ENCODE results near the gene SCTR.

Gene SCTR

DNA sequence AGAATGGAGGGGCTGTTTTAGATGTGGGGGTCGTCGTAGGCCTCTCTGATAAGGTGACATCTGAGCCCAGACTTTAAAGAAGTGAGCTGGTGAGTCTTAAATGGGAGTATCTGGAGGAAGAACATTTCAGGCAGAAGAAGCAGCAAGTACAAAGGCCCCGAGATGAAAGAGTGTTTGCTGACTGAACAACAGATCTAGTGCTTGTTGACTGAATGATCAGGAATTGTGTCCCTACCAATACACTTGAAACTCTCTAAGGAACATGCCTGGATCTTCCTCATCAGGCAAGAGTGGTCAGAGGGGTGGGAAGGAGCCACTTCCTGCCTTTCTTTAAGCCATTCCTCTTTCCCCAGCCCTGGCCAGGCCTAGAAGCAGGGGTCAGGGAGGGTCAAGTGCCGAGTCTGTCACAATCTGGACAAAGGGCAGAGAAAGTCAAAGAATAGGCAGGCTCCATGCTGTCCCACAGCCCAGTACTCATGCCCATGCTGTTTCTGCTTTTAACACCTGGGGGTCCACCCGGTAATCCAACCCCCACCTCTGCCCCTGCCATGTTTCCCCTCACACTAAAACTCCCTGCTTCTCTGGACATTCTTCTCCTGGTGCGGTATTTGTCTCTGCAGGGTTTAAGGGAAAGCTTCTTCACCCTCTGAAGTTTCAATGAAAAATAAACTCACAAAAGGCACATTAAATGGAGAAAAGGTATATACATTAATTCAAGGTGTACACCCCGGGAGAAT, 95.6 kb downstream of the SCTR start:
- Histone ChIP-seq H3K27ac (peak overlapping the region in 4 of 11 experiments; percentile 48 to 97 (median 94); a peak in 7 of 22 replicates), H3K9me3 (replicated peaks in 1 of 11) (no peaks in the 10 kb centered on the region), H3K27me3 (peaks cover 0 to 26% (median 14%) of the 10 kb centered on the region in 11 experiments; a peak in 16 of 22 replicates), H4K20me1 (peaks cover 3 to 22% (median 12%) of the 10 kb centered on the region in 11 experiments; a peak in 13 of 22 replicates), H3K4me1 (peaks cover 21 to 70% (median 36%) of the 10 kb centered on the region in 10 experiments), H3K4me2 (peak overlapping the region in 4 of 11 experiments; percentile 88 to 97 (median 92); a peak in 7 of 22 replicates), H3K9ac (peak overlapping the region in 3 of 11 experiments; percentile 69 to 88 (median 82); a peak in 5 of 22 replicates), H3K4me3 (no peak overlapping the region), H3K36me3 (no peaks in the 10 kb centered on the region)
- TF ChIP-seq Cebpa-rat (IDR thresholded peaks at IDR 0.05) = no peak

DNA sequence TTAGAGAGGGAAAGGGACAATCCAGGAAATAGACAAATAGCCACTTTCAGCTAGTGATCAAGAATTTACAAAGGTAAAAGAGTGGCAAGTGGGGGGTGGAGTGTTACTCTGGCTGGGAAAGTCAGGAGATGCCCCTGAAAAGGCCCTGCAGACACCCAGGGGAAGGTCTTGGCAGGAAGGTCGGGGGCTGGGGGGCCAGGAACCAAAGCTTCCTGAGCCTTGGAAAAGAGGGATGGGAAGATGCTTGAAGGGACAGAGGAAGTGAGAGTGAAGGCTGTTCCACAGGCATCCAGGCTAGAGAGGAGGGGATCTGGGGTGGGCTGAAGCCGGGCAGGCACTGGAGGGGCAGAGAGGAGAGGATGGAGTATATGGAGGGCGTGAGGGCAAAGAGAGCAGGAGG, 96.5 kb downstream of the SCTR start:
- Histone ChIP-seq H3K36me3 (no peaks in the 10 kb centered on the region), H3K27me3 (peaks cover 0 to 20% (median 9%) of the 10 kb centered on the region in 11 experiments; a peak in 15 of 22 replicates), H3K4me1 (peaks cover 24 to 61% (median 35%) of the 10 kb centered on the region in 10 experiments), H4K20me1 (peaks cover under 1 to 19% (median 8%) of the 10 kb centered on the region in 11 experiments; a peak in 11 of 22 replicates), H3K4me2 (peak overlapping the region in 3 of 11 experiments; percentile 88 to 97 (median 89); a peak in 6 of 22 replicates), H3K4me3 (no peak overlapping the region), H3K9me3 (replicated peaks in 1 of 11) (no peaks in the 10 kb centered on the region), H3K9ac (peak overlapping the region in 1 of 11 experiments; percentile 82; a peak in 1 of 22 replicates), H3K27ac (peak overlapping the region in 2 of 11 experiments; percentile 94 to 97; a peak in 3 of 22 replicates)
- TF ChIP-seq Cebpa-rat (IDR thresholded peaks at IDR 0.05) = no peak

DNA sequence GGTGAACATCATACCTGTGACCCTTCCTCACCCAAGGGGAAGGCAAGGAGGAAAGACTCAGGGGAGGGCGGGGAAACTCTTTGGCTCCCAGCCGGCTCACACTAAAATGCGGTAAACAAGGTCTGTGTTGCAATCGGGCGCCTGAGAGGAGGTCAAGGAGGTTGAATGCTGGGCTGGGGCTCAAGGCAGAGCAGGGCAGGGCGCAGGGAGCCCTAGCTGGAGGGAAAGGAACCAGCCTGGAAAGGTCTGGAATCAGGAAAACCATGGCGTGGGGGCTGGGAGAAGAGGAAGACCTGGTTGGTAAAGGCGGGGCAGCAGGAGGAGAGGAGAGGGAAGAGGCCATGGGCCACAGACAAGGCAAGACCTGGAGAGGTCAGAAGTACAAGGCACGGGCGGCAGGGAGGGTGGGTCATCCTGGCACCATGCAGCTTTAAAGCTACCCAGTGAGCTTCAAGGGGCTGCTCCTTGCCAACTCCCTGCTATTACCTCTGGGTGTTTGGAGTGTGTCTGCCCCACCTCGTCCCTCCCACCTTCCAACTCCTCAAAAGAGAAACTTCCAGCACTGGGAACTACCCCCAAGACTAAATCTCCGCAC, 97.4 kb downstream of the SCTR start:
- no peaks in the 10 kb centered on the region for H3K36me3 ChIP-seq
- peak overlapping the region in 4 of 11 experiments; percentile 4 to 97 (median 67); a peak in 6 of 22 replicates for H3K4me2 ChIP-seq
- no peak overlapping the region for H3K4me3 ChIP-seq
- H3K9me3 ChIP-seq (replicated peaks in 1 of 11) = peaks cover under 1 to 6% (median 4%) of the 10 kb centered on the region in 11 experiments; a peak in 16 of 22 replicates
- H3K27me3 ChIP-seq = peaks cover 0 to 11% (median under 1%) of the 10 kb centered on the region in 11 experiments; a peak in 9 of 22 replicates
- no peak overlapping the region; a peak in 1 of 22 replicates for H3K27ac ChIP-seq
- H4K20me1 ChIP-seq = peaks cover 0 to 18% (median 7%) of the 10 kb centered on the region in 11 experiments; a peak in 6 of 22 replicates
- H3K4me1 ChIP-seq = peaks cover 19 to 57% (median 31%) of the 10 kb centered on the region in 10 experiments
- TF ChIP-seq Cebpa-rat (IDR thresholded peaks at IDR 0.05) = no peak
- H3K9ac ChIP-seq = no peak overlapping the region

- peaks cover 6 to 12% (median 9%) of the 10 kb centered on the region in 11 experiments for H3K9me3 ChIP-seq (replicated peaks in 1 of 11)
- H3K27me3 ChIP-seq = peaks cover 0 to 10% (median 0%) of the 10 kb centered on the region in 11 experiments; a peak in 2 of 22 replicates
- H3K36me3 ChIP-seq = no peaks in the 10 kb centered on the region; a peak in 1 of 22 replicates
- H3K4me3 ChIP-seq = no peak overlapping the region
- H3K4me1 ChIP-seq = peaks cover 17 to 63% (median 29%) of the 10 kb centered on the region in 10 experiments
- H3K9ac ChIP-seq = no peak overlapping the region
- no peak overlapping the region for H3K27ac ChIP-seq
- TF ChIP-seq Cebpa-rat (IDR thresholded peaks at IDR 0.05) = no peak
- peaks cover 0 to 18% (median 5%) of the 10 kb centered on the region in 11 experiments; a peak in 5 of 22 replicates for H4K20me1 ChIP-seq
- H3K4me2 ChIP-seq = peak overlapping the region in 3 of 11 experiments; percentile 45 to 97 (median 89); a peak in 5 of 22 replicates
These were observed 97.9 kb downstream of the SCTR start for GRCh38 chr2:119426396-119426675.

DNA sequence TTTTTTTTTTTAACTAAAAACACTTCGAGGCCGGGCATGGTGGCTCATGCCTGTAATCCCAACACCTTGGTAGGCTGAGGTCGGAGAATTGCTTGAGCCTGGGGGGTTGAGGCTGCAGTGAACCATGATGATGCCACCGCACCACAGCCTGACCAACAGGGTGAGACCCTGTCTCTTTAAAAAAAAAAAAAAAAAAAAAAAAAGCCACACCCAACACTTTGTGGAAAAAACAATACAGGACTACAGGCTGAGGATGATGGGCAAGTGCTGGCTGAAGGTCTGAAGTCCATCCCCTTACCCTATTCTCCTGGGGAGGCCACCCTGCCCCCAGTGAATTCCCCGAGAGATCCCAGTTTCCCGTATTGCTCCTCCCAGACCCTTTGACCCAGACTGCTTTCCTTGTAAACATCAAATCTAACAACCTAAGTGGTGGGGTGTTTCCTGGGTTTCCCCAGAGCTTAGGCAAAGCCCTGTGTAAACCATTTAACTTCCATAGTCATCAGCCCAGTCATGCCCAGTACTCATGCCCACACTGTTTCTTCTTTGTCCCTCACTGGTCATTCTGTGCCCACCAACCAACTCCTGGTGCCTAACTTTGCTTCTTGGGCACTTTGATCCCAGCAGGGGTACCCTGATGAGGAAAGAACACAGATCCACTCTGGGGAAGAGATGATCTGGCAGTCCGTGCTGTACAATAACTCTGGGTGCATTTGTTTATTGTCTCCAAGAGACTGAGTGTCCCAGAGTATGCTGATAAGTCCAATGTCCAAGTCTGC, 98.5 kb downstream of the SCTR start:
- H3K4me2 ChIP-seq = peak overlapping the region in 7 of 11 experiments; percentile 12 to 97 (median 29); a peak in 11 of 22 replicates
- peaks cover 12 to 61% (median 24%) of the 10 kb centered on the region in 10 experiments for H3K4me1 ChIP-seq
- no peak overlapping the region for H3K4me3 ChIP-seq
- H4K20me1 ChIP-seq = peaks cover 0 to 13% (median 3%) of the 10 kb centered on the region in 11 experiments; a peak in 4 of 22 replicates
- H3K36me3 ChIP-seq = no peaks in the 10 kb centered on the region; a peak in 1 of 22 replicates
- no peak for TF ChIP-seq Cebpa-rat (IDR thresholded peaks at IDR 0.05)
- H3K9ac ChIP-seq = no peak overlapping the region
- H3K27me3 ChIP-seq = peaks cover 0 to 10% (median 0%) of the 10 kb centered on the region in 11 experiments; a peak in 2 of 22 replicates
- peaks cover 11 to 17% (median 15%) of the 10 kb centered on the region in 11 experiments for H3K9me3 ChIP-seq (replicated peaks in 1 of 11)
- H3K27ac ChIP-seq = no peak overlapping the region; a peak in 1 of 22 replicates

- Histone ChIP-seq H3K27me3 (peaks cover 0 to 5% (median 0%) of the 10 kb centered on the region in 11 experiments; a peak in 2 of 22 replicates), H3K4me2 (no peak overlapping the region), H3K9ac (no peak overlapping the region), H3K4me3 (no peak overlapping the region), H3K27ac (no peak overlapping the region), H3K36me3 (no peaks in the 10 kb centered on the region; a peak in 1 of 22 replicates), H3K9me3 (replicated peaks in 1 of 11) (peaks cover 15 to 24% (median 21%) of the 10 kb centered on the region in 11 experiments), H4K20me1 (peaks cover 0 to 6% (median 1%) of the 10 kb centered on the region in 11 experiments; a peak in 4 of 22 replicates), H3K4me1 (peaks cover 4 to 59% (median 16%) of the 10 kb centered on the region in 10 experiments; a peak in 18 of 20 replicates)
- no peak for TF ChIP-seq Cebpa-rat (IDR thresholded peaks at IDR 0.05)
These were observed 99.2 kb downstream of the SCTR start for GRCh38 chr2:119425119-119425405.

- TF ChIP-seq Cebpa-rat (IDR thresholded peaks at IDR 0.05) = no peak
- no peak overlapping the region for H3K4me3 ChIP-seq
- no peaks in the 10 kb centered on the region; a peak in 1 of 22 replicates for H3K36me3 ChIP-seq
- peaks cover 15 to 28% (median 22%) of the 10 kb centered on the region in 11 experiments for H3K9me3 ChIP-seq (replicated peaks in 1 of 11)
- H3K9ac ChIP-seq = no peak overlapping the region
- no peak overlapping the region for H3K4me2 ChIP-seq
- no peak overlapping the region for H3K27ac ChIP-seq
- peaks cover 0 to 61% (median 12%) of the 10 kb centered on the region in 10 experiments; a peak in 14 of 20 replicates for H3K4me1 ChIP-seq
- peaks cover 0 to under 1% (median 0%) of the 10 kb centered on the region in 11 experiments; a peak in 1 of 22 replicates for H4K20me1 ChIP-seq
- H3K27me3 ChIP-seq = peaks cover 0 to 5% (median 0%) of the 10 kb centered on the region in 11 experiments; a peak in 1 of 22 replicates
These were observed 99.8 kb downstream of the SCTR start for GRCh38 chr2:119424284-119425118.
